HEK293T (cell line): ENCODE results near the gene KRTAP5-1.
"Not testable (repeated sequence)": the region's sequence is repeated elsewhere in the genome, so short reads cannot be mapped to it uniquely, and the experiment has no call there.

Experiments
- CTCF ChIA-PET: fragments of 350-600 bp; formaldehyde crosslinking; extraction: SDS; loops from one replicate; lab custom pipeline; 2021; ENCODE audit warnings: antibody characterized with exemption, inconsistent platforms; lab: Yijun Ruan, JAX
- POLR2A ChIA-PET: fragments of 350-600 bp; formaldehyde crosslinking; extraction: SDS; loops from one replicate; lab custom pipeline; 2020; ENCODE audit warnings: antibody characterized with exemption, inconsistent platforms; lab: Yijun Ruan, JAX
- DNase-seq: peaks from one replicate; pipeline ENCODE4 v3.0.0; 2012; ENCODE audit warnings: mixed read lengths; ENCODE audit errors: extremely low spot score
- ARNT ChIP-seq: fragments of 450-650 bp; IDR thresholded peaks from 2 replicates; pipeline ENCODE4 v1.6.1; 2017; ENCODE audit warnings: mild to moderate bottlenecking
- BHLHE40 ChIP-seq: fragments of 450-650 bp; IDR thresholded peaks from 2 replicates; pipeline ENCODE4 v1.6.1; 2016; ENCODE audit warnings: mild to moderate bottlenecking, moderate library complexity, borderline replicate concordance
- CTBP1 ChIP-seq: fragments of 450-650 bp; IDR thresholded peaks from 2 replicates; pipeline ENCODE4 v1.6.1; 2016; ENCODE audit warnings: borderline replicate concordance
- ELF4 ChIP-seq: fragments of 450-650 bp; IDR thresholded peaks from 2 replicates; pipeline ENCODE4 v1.6.1; 2017; ENCODE audit warnings: antibody characterized with exemption
- FOXA1 ChIP-seq: fragments of 450-650 bp; IDR thresholded peaks from 2 replicates; pipeline ENCODE4 v1.6.1; 2016; ENCODE audit warnings: mild to moderate bottlenecking
- FOXK2 ChIP-seq: fragments of 450-650 bp; IDR thresholded peaks from 2 replicates; pipeline ENCODE4 v1.6.1; 2016; ENCODE audit warnings: mild to moderate bottlenecking
- FOXM1 ChIP-seq: fragments of 450-650 bp; IDR thresholded peaks from 2 replicates; pipeline ENCODE4 v1.6.1; 2017; ENCODE audit warnings: mild to moderate bottlenecking, borderline replicate concordance
- HDGF ChIP-seq: fragments of 450-650 bp; IDR thresholded peaks from 2 replicates; pipeline ENCODE4 v1.6.1; 2017; ENCODE audit warnings: antibody characterized with exemption, borderline replicate concordance
- L3MBTL2 ChIP-seq: fragments of 450-650 bp; conservative IDR thresholded peaks from 2 replicates; pipeline ENCODE4 v1.6.1; 2016; ENCODE audit warnings: mild to moderate bottlenecking
- LEF1 ChIP-seq: fragments of 450-650 bp; IDR thresholded peaks from 2 replicates; pipeline ENCODE4 v1.6.1; 2017; ENCODE audit warnings: mild to moderate bottlenecking, borderline replicate concordance
- NFRKB ChIP-seq: fragments of 450-650 bp; IDR thresholded peaks from 2 replicates; pipeline ENCODE4 v1.6.1; 2016; ENCODE audit warnings: mild to moderate bottlenecking, moderate library complexity
- PKNOX1 ChIP-seq: fragments of 450-650 bp; IDR thresholded peaks from 2 replicates; pipeline ENCODE4 v1.6.1; 2016
- SP1 ChIP-seq: fragments of 450-650 bp; IDR thresholded peaks from 2 replicates; pipeline ENCODE4 v1.6.1; 2017
- SUZ12 ChIP-seq: fragments of 450-650 bp; IDR thresholded peaks from 2 replicates; pipeline ENCODE4 v1.6.1; 2016; ENCODE audit warnings: mild to moderate bottlenecking
- TARDBP ChIP-seq: fragments of 450-650 bp; IDR thresholded peaks from 2 replicates; pipeline ENCODE4 v1.6.1; 2016
- ZNF384 ChIP-seq: fragments of 450-650 bp; IDR thresholded peaks from 2 replicates; pipeline ENCODE4 v1.6.1; 2016

KRTAP5-1 gene

DNA sequence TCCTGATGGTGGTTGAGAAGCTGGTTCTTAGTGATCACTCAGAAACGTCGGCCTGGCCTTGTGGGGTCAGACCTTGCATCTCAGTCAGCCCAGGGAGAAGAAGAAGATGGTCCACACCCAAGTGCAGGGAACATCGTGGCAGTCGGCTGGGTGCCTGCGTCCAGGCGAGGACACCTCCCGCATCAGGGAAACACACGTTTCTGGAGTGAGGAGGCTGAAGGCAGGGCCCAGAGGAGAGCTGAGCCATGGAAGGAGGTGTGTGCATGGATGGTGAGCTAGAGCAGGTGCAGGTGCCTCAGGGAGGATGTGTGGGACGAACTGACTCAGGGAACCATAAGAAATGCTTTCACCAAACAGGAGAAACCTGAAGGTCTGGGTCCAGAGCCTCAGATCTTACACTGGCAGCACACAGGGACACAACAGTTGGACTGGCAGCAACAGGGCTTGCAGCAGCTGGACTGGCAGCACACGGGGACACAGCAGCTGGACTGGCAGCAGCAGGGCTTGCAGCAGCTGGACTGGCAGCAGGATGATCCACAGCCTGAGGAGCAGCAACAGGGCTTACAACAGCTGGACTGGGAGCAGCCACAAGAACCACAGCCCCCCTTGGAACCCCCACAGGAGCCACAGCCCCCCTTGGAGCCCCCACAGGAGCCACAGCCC lies 12.4 kb upstream of the KRTAP5-1 start:
- DNase-seq = no peak
- ChIA-PET CTCF (no interaction called here), POLR2A (no interaction called here)
- TF ChIP-seq CTBP1 = no peak
- no peak for TF ChIP-seq FOXM1
- no peak for TF ChIP-seq ARNT
- TF ChIP-seq L3MBTL2 = no peak
- no peak for TF ChIP-seq LEF1
- TF ChIP-seq PKNOX1 = no peak
- no peak for TF ChIP-seq SUZ12
- TF ChIP-seq SP1 = no peak
- no peak for TF ChIP-seq HDGF
- TF ChIP-seq NFRKB = no peak
- no peak for TF ChIP-seq FOXK2
- no peak for TF ChIP-seq ZNF384
- TF ChIP-seq BHLHE40 = no peak
- no peak for TF ChIP-seq TARDBP
- no peak for TF ChIP-seq FOXA1
- TF ChIP-seq ELF4 = no peak

DNA sequence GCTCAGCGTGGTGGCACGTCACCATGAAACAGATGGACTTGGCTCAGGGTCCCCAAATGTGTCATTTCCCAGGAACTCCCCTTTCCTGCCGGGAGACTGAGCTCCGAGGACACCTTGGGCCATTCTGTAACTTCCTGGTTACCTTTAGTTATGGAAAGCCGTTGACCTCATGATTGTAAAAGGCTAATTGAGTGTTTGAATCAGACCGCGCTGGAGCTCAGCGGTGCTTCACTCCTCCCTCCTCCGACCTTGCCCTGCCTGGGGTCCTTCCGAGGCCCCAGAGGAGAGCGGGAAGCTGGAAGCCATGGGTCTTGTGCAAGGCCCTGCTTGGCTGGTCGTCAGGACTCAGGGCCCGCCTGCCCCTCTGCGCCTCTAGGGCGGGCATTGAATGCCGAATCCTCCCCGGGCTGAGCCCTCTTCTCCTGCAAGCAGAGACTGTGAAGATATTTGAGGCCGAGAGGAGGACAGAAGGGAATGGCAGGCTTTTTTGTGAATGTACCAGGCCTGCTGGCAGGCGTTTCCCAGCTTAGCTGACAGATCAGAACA lies 11.6 kb upstream of the KRTAP5-1 start:
- POLR2A ChIA-PET, DNase-seq: not testable (repeated sequence)
- CTCF ChIA-PET = interaction anchor here (0.9 kb wide), 1 partner anchor 20 kb away, joined by 3 read pairs; no protein-coding TSS in a partner anchor

DNA sequence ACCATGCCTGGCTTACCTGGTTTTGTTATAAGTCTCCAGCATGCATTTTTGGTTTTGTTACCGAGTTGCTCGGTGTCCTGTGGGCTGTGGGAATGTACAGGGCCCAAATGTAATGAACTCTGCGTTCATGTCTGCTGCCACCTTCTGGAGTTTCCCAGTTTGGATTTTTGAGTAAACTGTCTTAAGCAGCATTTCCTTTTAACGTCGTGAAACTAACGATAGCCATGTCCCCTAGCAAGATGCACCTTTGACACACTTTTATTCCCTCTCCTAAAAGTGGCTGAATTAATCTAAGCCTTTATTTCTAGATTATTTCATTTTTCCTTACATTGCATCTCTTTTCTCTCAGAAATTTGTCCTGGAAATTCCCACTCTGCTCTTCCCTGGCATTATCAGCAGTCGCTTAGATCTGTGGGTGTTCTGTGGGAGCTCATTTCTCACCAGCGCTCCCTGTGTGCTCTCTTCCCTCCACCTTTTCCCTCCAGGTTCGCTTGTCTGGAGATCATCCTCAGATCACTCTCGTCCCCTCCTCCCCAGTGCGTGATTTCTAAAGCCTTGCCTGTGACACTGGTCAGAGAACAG lies 11.0 kb upstream of the KRTAP5-1 start:
- DNase-seq, POLR2A ChIA-PET: not testable (repeated sequence)
- CTCF ChIA-PET = interaction anchor here (0.9 to 1.5 kb wide), 5 partner anchors 14 to 49 kb away, joined by 3 to 8 read pairs (median 4); no protein-coding TSS in a partner anchor

GRCh38 chr11:1592628-1593027 lies 7.5 kb upstream of the KRTAP5-1 start:
- ChIA-PET POLR2A (no interaction called here), CTCF (interaction anchor here (0.7 kb wide), 1 partner anchor 16 kb away, joined by 3 read pairs; the partner anchor contains the start of gene KRTAP5-3)
- no peak for DNase-seq
- TF ChIP-seq FOXM1 (no peak), BHLHE40 (no peak)

GRCh38 chr11:1589996-1590395 lies 4.9 kb upstream of the KRTAP5-1 start:
- CTCF ChIA-PET = no interaction called here
- no peak for TF ChIP-seq L3MBTL2
- DNase-seq = no peak
- POLR2A ChIA-PET = no interaction called here

DNA sequence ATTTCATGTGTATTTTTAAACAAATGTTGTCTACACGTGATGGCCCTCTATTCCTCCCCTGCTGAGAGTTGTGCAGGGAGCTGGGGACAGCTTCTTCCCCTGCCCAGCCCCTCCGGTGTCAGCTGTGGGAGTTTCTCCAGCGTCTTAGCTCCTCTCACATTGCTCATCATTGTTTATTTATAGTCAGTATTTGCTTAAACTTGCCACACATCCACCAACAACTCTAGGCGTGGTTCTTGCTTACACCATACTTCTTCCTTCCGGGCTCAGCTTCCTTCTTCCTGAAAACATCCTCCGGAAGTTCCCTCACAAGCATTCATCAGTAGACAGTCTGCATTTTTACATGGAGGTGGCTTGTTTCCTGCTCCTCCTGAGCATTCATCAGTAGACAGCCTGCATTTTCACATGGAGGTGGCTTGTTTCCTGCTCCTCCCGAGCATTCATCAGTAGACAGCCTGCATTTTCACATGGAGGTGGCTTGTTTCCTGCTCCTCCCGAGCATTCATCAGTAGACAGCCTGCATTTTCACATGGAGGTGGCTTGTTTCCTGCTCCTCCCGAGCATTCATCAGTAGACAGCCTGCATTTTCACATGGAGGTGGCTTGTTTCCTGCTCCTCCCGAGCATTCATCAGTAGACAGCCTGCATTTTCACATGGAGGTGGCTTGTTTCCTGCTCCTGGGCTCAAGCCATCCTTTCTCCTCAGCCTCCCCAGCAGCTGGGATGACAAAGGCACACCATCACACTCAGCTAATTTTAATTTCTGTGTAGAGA lies 4.3 kb upstream of the KRTAP5-1 start:
- POLR2A ChIA-PET = not testable (repeated sequence)
- CTCF ChIA-PET = interaction anchor here (1.0 kb wide), 1 partner anchor 43 kb away, joined by 4 read pairs; no protein-coding TSS in a partner anchor

GRCh38 chr11:1586699-1587098 lies 1.6 kb upstream of the KRTAP5-1 start:
- TF ChIP-seq FOXM1 (no peak), ZNF384 (no peak), SP1 (no peak), LEF1 (no peak), ARNT (no peak), ELF4 (no peak), FOXK2 (no peak)
- CTCF ChIA-PET = interaction anchor here (0.6 kb wide), 1 partner anchor 38 kb away, joined by 4 read pairs; no protein-coding TSS in a partner anchor
- no peak for DNase-seq
- POLR2A ChIA-PET = no interaction called here

More for the DNA sequence above, 4.3 kb upstream of the KRTAP5-1 start:
- DNase-seq = not testable (repeated sequence)

- DNase-seq, POLR2A ChIA-PET: not testable (repeated sequence)
- CTCF ChIA-PET = interaction anchor here (1.6 kb wide), 1 partner anchor 12 kb away, joined by 6 read pairs; no protein-coding TSS in a partner anchor
These were observed 2.2 kb downstream of the KRTAP5-1 start for GRCh38 chr11:1582909-1583308.
